Measurements from ENCODE around the gene HVCN1.

- TF ChIP-seq CTCF (IDR thresholded peaks at IDR 0.05) (no peak), POLR2A (IDR thresholded peaks at IDR 0.05) (no peak)
Measured at GRCh38 chr12:110733900-110734299, 45.0 kb upstream of the HVCN1 start.
